PC-3 (cell line): ENCODE measurements around the gene GOLGB1.
"Not testable (repeated sequence)": the region's sequence is repeated elsewhere in the genome, so short reads cannot be mapped to it uniquely, and the experiment has no call there.

ENCODE experiments used
- CTCF ChIP-seq: fragments of 300-600 bp; sonication (generic); conservative IDR thresholded peaks from 2 replicates; pipeline ENCODE4 v1.5.1; 2017; ENCODE audit warnings: antibody characterized with exemption, low read depth, mild to moderate bottlenecking, low read length
- EZH2 ChIP-seq: fragments of 300-600 bp; sonication (generic); IDR thresholded peaks from one replicate; pipeline ENCODE4 v1.6.1; 2017; ENCODE audit warnings: antibody characterized with exemption, mild to moderate bottlenecking, low read length; ENCODE audit not compliant: unreplicated experiment
- EZH2phosphoT487 ChIP-seq: fragments of 300-600 bp; sonication (generic); IDR thresholded peaks from 2 replicates; pipeline ENCODE4 v1.6.1; 2018; ENCODE audit warnings: mild to moderate bottlenecking, antibody characterized with exemption, low read length, borderline replicate concordance

GRCh38 chr3:121775095-121775494 is 25.6 kb upstream of the GOLGB1 start:
- not testable (repeated sequence) for TF ChIP-seq CTCF, EZH2, EZH2phosphoT487
